PC-9 (cell line): Measurements from ENCODE around the gene SCARB1. TPM values are rescaled to one million over a fixed set of nuclear protein-coding genes. Genes with fewer than 3 reads are reported as not detected.

Source experiments
- BruUV-seq: library from RNA; stranded (reverse); fragments of 400-500 nt; replicated peaks from 2 replicates; lab custom pipeline; 2021; lab: Mats Ljungman, UMichigan
- CTCF ChIA-PET: fragments of 300-600 bp; sonication (Branson Sonifier 250); formaldehyde crosslinking; loops from one replicate; lab custom pipeline; 2022; ENCODE audit warnings: antibody characterized with exemption; lab: Charles Lee
- POLR2A ChIA-PET: fragments of 300-600 bp; sonication (Branson Sonifier 250); formaldehyde crosslinking; loops from one replicate; lab custom pipeline; 2022; ENCODE audit warnings: antibody characterized with exemption; ENCODE audit not compliant: unreplicated experiment; lab: Charles Lee
- DNase-seq, 2 experiments: peaks; one replicate each; pipeline versions ENCODE4 v3.0.0 to v3.0.0-alpha.2; 2015 to 2022; ENCODE audit warnings: mixed read lengths in 1 of 2
- H2AFZ ChIP-seq: fragments of 200-600 bp; sonication (generic); 2 replicates; pipeline ENCODE4 v1.8.1; 2017; ENCODE audit warnings: antibody characterized with exemption
- H3F3A ChIP-seq: fragments of 200-600 bp; sonication (generic); 2 replicates; pipeline ENCODE4 v1.8.1; 2017; ENCODE audit warnings: antibody characterized with exemption, mild to moderate bottlenecking, low read depth; ENCODE audit not compliant: insufficient read depth
- H3K27ac ChIP-seq: fragments of 200-600 bp; sonication (generic); 2 replicates; pipeline ENCODE4 v1.6.1; 2016; ENCODE audit warnings: mixed run types
- H3K27me3 ChIP-seq: fragments of 200-600 bp; sonication (generic); 2 replicates; pipeline ENCODE4 v1.6.1; 2016; ENCODE audit warnings: low read depth, mixed run types; ENCODE audit not compliant: insufficient read depth
- H3K36me3 ChIP-seq: fragments of 200-600 bp; sonication (generic); 2 replicates; pipeline ENCODE4 v1.6.1; 2016; ENCODE audit warnings: low read depth, mixed run types
- H3K4me1 ChIP-seq: fragments of 200-600 bp; sonication (generic); replicated peaks from 2 replicates; pipeline ENCODE4 v1.6.1; 2016; ENCODE audit warnings: mixed run types; ENCODE audit not compliant: insufficient read depth
- H3K4me2 ChIP-seq: fragments of 200-600 bp; sonication (generic); 2 replicates; pipeline ENCODE4 v1.6.1; 2017; ENCODE audit warnings: mixed run types
- H3K4me3 ChIP-seq: fragments of 200-600 bp; sonication (generic); 2 replicates; pipeline ENCODE4 v1.6.1; 2016; ENCODE audit warnings: mixed run types
- H3K79me2 ChIP-seq: fragments of 200-600 bp; sonication (generic); 2 replicates; pipeline ENCODE4 v1.6.1; 2017; ENCODE audit warnings: low read depth, mixed run types
- H3K9me2 ChIP-seq: fragments of 200-600 bp; sonication (generic); 2 replicates; pipeline ENCODE4 v1.8.1; 2017; ENCODE audit warnings: mild to moderate bottlenecking; ENCODE audit not compliant: insufficient read depth
- H3K9me3 ChIP-seq: fragments of 200-600 bp; sonication (generic); 2 replicates; pipeline ENCODE4 v1.8.1; 2016; ENCODE audit warnings: low read depth; ENCODE audit not compliant: insufficient read depth
- H4K20me1 ChIP-seq: fragments of 200-600 bp; sonication (generic); 2 replicates; pipeline ENCODE4 v1.8.1; 2017; ENCODE audit not compliant: insufficient read depth
- EZH2 ChIP-seq: fragments of 200-600 bp; sonication (generic); IDR thresholded peaks from 2 replicates; pipeline ENCODE4 v1.8.0; 2017; ENCODE audit warnings: antibody characterized with exemption, low read depth
- intact Hi-C: fragments of 100-400 bp; cut with micrococcal nuclease; formaldehyde crosslinking; loops from one replicate; pipeline ENCODE4 v1.10.0; 2022; ENCODE audit not compliant: unreplicated experiment
- total RNA-seq: library from RNA; stranded (reverse); gene quantifications from 2 replicates; pipeline ENCODE4 v1.2.3, GENCODE V29; 2021
- TF ChIP-seq, protein P1 (sequence below): fragments of 200-600 bp; sonication (generic); conservative IDR thresholded peaks from 2 replicates; pipeline ENCODE4 v1.6.1; 2017; ENCODE audit warnings: mixed run types, antibody characterized with exemption, mild to moderate bottlenecking, moderate library complexity

The SCARB1 gene
- total RNA-seq, 1 experiment from 2014 or later, result 49.6 TPM

DNA sequence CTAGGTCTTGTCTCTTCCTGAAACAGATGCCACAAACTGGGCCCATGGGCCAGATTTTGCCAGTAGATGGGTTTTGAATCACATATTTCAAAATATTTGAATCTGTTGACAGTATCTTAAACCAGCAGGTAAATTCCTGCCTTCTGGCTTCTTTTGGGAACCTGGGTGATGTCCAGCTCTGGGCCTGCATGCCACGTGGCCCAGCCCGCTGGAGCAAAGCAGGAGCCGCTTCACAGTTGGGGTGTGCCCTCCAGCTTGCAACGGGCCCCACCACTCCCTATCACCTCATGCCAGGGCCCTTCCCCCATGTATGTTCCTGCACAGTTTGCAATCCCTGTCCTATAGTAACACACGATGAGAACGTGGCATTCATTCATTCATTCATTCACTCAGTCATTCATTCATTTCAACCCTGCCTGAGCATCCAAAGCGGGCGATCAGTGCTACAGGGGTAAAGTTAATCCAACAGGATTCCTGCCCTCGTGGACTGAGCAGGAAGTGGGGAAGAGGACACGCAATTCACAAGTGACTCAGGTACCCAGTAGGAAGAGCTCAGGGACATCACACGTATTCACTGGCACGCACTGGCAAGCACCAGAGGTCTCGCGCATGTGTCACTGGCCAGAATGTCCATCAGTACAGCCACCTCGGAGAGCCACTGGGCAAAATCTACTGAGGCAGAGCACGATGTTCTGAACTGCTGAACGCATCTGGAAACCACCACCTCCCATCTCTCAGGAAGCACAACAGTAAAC, 27.8 kb downstream of the SCARB1 start:
- POLR2A ChIA-PET, result no interaction called here
- peaks cover 23% of the 10 kb centered on the region for H3K4me1 ChIP-seq
- CTCF ChIA-PET, result no interaction called here
- no peak overlapping the region for H2AFZ ChIP-seq
- no peaks in the 10 kb centered on the region for H3K27me3 ChIP-seq
- no peak overlapping the region for H3K4me3 ChIP-seq
- H3K27ac ChIP-seq, result no peak overlapping the region
- DNase-seq, result no peak
- no peaks in the 10 kb centered on the region for H3K9me3 ChIP-seq
- H3K36me3 ChIP-seq, result no peaks in the 10 kb centered on the region
- H3F3A ChIP-seq, result peaks cover 15% of the 10 kb centered on the region
- H3K4me2 ChIP-seq, result no peak overlapping the region
- intact Hi-C loops, result loop anchor here (5.0 kb wide), 1 partner anchor 61 kb away; no protein-coding TSS in a partner anchor
- no TSS peak for BruUV-seq
- TF ChIP-seq, protein P1, sequence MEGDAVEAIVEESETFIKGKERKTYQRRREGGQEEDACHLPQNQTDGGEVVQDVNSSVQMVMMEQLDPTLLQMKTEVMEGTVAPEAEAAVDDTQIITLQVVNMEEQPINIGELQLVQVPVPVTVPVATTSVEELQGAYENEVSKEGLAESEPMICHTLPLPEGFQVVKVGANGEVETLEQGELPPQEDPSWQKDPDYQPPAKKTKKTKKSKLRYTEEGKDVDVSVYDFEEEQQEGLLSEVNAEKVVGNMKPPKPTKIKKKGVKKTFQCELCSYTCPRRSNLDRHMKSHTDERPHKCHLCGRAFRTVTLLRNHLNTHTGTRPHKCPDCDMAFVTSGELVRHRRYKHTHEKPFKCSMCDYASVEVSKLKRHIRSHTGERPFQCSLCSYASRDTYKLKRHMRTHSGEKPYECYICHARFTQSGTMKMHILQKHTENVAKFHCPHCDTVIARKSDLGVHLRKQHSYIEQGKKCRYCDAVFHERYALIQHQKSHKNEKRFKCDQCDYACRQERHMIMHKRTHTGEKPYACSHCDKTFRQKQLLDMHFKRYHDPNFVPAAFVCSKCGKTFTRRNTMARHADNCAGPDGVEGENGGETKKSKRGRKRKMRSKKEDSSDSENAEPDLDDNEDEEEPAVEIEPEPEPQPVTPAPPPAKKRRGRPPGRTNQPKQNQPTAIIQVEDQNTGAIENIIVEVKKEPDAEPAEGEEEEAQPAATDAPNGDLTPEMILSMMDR, result no peak
- TF ChIP-seq EZH2, result no peak
- H4K20me1 ChIP-seq, result no peaks in the 10 kb centered on the region
- no peaks in the 10 kb centered on the region for H3K9me2 ChIP-seq
- H3K79me2 ChIP-seq, result peaks cover 21% of the 10 kb centered on the region

- intact Hi-C loops, result loop anchor here (5.0 kb wide), 1 partner anchor 62 kb away; no protein-coding TSS in a partner anchor
- Histone ChIP-seq H3F3A (peaks cover 15% of the 10 kb centered on the region), H3K27ac (no peak overlapping the region), H3K4me1 (peaks cover 23% of the 10 kb centered on the region), H2AFZ (no peak overlapping the region), H3K36me3 (no peaks in the 10 kb centered on the region), H4K20me1 (no peaks in the 10 kb centered on the region), H3K4me3 (no peak overlapping the region), H3K9me2 (no peaks in the 10 kb centered on the region), H3K4me2 (no peak overlapping the region), H3K9me3 (no peaks in the 10 kb centered on the region), H3K79me2 (peaks cover 21% of the 10 kb centered on the region), H3K27me3 (no peaks in the 10 kb centered on the region)
- ChIA-PET CTCF (no interaction called here), POLR2A (no interaction called here)
- DNase-seq, result no peak
- TF ChIP-seq, protein P1, result no peak
- no peak for TF ChIP-seq EZH2
- BruUV-seq, result no TSS peak
Measured at GRCh38 chr12:124834822-124835221, 28.8 kb downstream of the SCARB1 start.

GRCh38 chr12:124833693-124834122, 30.0 kb downstream of the SCARB1 start:
- CTCF ChIA-PET, result interaction anchor here (0.6 kb wide), 1 partner anchor 81 kb away, joined by 3 read pairs; the partner anchor contains the start of gene UBC
- H3K9me3 ChIP-seq, result no peaks in the 10 kb centered on the region

More at GRCh38 chr12:124833693-124834122, 30.0 kb downstream of the SCARB1 start:
- H3K27ac ChIP-seq, result no peak overlapping the region
- TF ChIP-seq EZH2, result no peak
- TF ChIP-seq, protein P1, result no peak
- H3F3A ChIP-seq, result peaks cover 21% of the 10 kb centered on the region
- no peaks in the 10 kb centered on the region for H3K9me2 ChIP-seq
- no peak for DNase-seq
- H3K79me2 ChIP-seq, result peaks cover 24% of the 10 kb centered on the region
- H3K4me2 ChIP-seq, result no peak overlapping the region
- intact Hi-C loops, result no loop called here
- no TSS peak for BruUV-seq
- H3K4me3 ChIP-seq, result no peak overlapping the region
- H2AFZ ChIP-seq, result no peak overlapping the region
- H3K4me1 ChIP-seq, result peaks cover 21% of the 10 kb centered on the region
- no peaks in the 10 kb centered on the region for H3K36me3 ChIP-seq
- POLR2A ChIA-PET, result no interaction called here
- H3K27me3 ChIP-seq, result no peaks in the 10 kb centered on the region
- H4K20me1 ChIP-seq, result no peaks in the 10 kb centered on the region
